Glutamatergic neuron (in vitro differentiated cells): ENCODE data around the gene MYO15A. TPM values are rescaled to one million over a fixed set of nuclear protein-coding genes. Genes with fewer than 3 reads are reported as not detected.

Source experiments
- DNase-seq: peaks from one replicate; pipeline ENCODE4 v3.0.0; 2022
- H3K27ac Mint-ChIP-seq: one replicate; pipeline ENCODE4 v1.8.0; 2020; ENCODE audit warnings: mild to moderate bottlenecking, mixed read lengths, inconsistent platforms; ENCODE audit not compliant: unreplicated experiment
- H3K27me3 Mint-ChIP-seq: one replicate; pipeline ENCODE4 v1.8.0; 2020; ENCODE audit warnings: mild to moderate bottlenecking, moderate library complexity, mixed read lengths, inconsistent platforms; ENCODE audit not compliant: unreplicated experiment
- H3K36me3 Mint-ChIP-seq: one replicate; pipeline ENCODE4 v1.8.0; 2020; ENCODE audit warnings: mild to moderate bottlenecking, mixed read lengths, inconsistent platforms; ENCODE audit not compliant: unreplicated experiment
- H3K4me1 Mint-ChIP-seq: one replicate; pipeline ENCODE4 v1.8.0; 2020; ENCODE audit warnings: mild to moderate bottlenecking, low read depth, mixed read lengths, inconsistent platforms; ENCODE audit not compliant: unreplicated experiment
- H3K4me3 Mint-ChIP-seq: one replicate; pipeline ENCODE4 v1.8.0; 2020; ENCODE audit warnings: mild to moderate bottlenecking, mixed read lengths, inconsistent platforms; ENCODE audit not compliant: unreplicated experiment
- H3K9me3 Mint-ChIP-seq: one replicate; pipeline ENCODE4 v1.8.0; 2020; ENCODE audit warnings: mild to moderate bottlenecking, moderate library complexity, mixed read lengths, inconsistent platforms; ENCODE audit not compliant: unreplicated experiment
- total RNA-seq: library from RNA; stranded (reverse); fragmentation: NEBNext Ultra II Directional; extraction: Animal tissue kit (Norgen Biotek cat#: 25700); gene quantifications from one replicate; pipeline ENCODE4 v1.2.1, GENCODE V29; 2021; ENCODE audit not compliant: unreplicated experiment
- TF ChIP-seq, protein P1 (sequence below): fragments of 200-600 bp; sonication (generic); IDR thresholded peaks from one replicate; pipeline ENCODE4 v1.5.0; 2021; ENCODE audit not compliant: partially characterized antibody, unreplicated experiment

The MYO15A gene
- total RNA-seq, 1 donor from 2014 or later = 4.0 TPM

DNA sequence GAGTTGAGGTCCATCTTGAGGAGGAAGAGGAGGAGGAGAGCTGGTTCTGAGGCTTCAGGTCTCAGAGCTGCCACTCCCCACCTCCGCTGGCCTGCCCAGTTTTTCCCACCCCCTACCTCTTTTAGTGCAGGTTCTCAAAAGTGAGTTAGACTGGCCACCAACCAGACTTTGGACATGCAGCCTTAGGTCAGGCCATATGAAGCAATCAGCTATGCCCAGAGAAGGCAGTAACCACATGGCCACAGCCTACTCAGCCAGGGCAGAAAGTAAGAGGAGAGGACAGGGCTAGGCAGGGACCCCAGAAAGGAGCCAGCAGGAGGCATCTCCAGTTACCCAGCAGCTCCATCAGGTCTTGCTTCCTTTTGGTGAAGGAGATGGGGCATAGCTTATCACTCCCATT is 9.0 kb downstream of the MYO15A start:
- DNase-seq = no peak
- Mint-ChIP-seq H3K9me3 (peaks cover 7% of the 10 kb centered on the region), H3K4me1 (peaks cover 16% of the 10 kb centered on the region), H3K36me3 (no peaks in the 10 kb centered on the region), H3K27ac (no peak overlapping the region), H3K27me3 (peaks cover 7% of the 10 kb centered on the region), H3K4me3 (no peak overlapping the region)
- TF ChIP-seq, protein P1, sequence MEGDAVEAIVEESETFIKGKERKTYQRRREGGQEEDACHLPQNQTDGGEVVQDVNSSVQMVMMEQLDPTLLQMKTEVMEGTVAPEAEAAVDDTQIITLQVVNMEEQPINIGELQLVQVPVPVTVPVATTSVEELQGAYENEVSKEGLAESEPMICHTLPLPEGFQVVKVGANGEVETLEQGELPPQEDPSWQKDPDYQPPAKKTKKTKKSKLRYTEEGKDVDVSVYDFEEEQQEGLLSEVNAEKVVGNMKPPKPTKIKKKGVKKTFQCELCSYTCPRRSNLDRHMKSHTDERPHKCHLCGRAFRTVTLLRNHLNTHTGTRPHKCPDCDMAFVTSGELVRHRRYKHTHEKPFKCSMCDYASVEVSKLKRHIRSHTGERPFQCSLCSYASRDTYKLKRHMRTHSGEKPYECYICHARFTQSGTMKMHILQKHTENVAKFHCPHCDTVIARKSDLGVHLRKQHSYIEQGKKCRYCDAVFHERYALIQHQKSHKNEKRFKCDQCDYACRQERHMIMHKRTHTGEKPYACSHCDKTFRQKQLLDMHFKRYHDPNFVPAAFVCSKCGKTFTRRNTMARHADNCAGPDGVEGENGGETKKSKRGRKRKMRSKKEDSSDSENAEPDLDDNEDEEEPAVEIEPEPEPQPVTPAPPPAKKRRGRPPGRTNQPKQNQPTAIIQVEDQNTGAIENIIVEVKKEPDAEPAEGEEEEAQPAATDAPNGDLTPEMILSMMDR = no peak

DNA sequence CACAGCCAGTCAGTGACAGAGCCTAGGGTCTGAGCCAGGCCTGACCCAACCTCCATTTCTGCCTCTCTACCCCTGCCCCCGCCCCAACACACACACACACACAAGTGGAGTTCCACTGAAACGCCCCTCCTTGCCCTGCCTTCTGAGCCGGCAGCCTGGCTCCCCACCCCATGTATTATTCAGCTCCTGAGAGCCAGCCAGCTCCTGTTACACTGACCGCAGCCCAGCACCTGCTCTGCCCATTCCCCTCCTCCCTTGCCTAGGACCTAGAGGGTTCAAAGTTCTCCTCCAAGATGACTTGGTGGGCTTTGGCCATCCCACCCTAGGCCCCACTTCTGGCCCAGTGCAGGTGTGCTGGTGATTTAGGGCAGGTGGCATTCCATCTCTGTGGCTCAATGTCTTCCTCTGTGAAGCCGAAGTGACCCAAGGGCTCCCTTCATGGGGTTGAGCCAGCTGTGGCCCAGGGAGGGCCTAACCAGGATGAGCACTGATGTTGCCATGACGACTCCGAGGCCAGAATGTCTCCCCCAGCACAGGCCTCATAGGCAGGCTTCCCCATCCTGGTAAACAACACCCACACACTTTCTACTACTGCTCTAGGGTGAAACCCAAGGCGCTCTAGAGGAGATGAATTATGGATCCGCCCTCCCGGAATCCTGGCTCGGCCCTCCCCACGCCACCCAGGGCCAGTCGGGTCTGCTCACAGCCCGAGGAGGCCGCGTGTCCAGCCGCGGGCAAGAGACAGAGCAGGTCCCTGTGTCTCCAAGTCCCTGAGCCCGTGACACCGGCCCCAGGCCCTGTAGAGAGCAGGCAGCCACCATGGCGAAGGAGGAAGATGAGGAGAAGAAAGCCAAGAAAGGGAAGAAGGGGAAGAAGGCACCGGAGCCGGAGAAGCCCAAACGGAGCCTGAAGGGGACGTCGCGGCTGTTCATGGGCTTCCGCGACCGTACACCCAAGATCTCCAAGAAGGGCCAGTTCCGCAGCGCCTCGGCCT is 9.7 kb downstream of the MYO15A start:
- H3K4me3 Mint-ChIP-seq = no peak overlapping the region
- no peak overlapping the region for H3K27ac Mint-ChIP-seq

DNA sequence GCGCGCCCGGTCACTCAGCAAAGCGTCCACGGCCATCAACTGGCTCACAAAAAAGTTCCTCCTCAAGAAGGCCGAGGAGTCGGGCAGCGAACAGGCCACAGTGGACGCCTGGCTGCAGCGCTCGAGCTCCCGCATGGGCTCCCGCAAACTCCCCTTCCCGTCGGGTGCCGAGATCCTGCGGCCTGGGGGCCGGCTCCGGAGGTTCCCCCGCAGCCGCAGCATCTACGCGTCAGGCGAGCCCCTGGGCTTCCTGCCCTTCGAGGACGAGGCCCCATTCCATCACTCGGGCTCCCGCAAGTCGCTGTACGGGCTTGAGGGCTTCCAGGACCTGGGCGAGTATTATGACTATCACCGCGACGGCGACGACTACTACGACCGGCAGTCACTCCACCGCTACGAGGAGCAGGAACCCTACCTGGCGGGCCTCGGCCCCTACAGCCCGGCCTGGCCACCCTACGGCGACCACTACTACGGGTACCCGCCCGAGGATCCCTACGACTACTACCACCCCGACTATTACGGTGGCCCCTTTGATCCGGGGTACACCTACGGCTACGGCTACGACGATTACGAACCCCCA is 10.7 kb downstream of the MYO15A start:
- Mint-ChIP-seq H3K4me3 (no peak overlapping the region), H3K36me3 (no peaks in the 10 kb centered on the region), H3K4me1 (peaks cover 10% of the 10 kb centered on the region), H3K9me3 (peaks cover 9% of the 10 kb centered on the region), H3K27me3 (peaks cover 7% of the 10 kb centered on the region), H3K27ac (no peak overlapping the region)
- TF ChIP-seq, protein P1 = no peak
- no peak for DNase-seq

More for the DNA sequence above, 9.7 kb downstream of the MYO15A start:
- Mint-ChIP-seq H3K4me1 (peaks cover 16% of the 10 kb centered on the region), H3K27me3 (peaks cover 7% of the 10 kb centered on the region), H3K36me3 (no peaks in the 10 kb centered on the region), H3K9me3 (peaks cover 9% of the 10 kb centered on the region)
- TF ChIP-seq, protein P1 = no peak
- no peak for DNase-seq

DNA sequence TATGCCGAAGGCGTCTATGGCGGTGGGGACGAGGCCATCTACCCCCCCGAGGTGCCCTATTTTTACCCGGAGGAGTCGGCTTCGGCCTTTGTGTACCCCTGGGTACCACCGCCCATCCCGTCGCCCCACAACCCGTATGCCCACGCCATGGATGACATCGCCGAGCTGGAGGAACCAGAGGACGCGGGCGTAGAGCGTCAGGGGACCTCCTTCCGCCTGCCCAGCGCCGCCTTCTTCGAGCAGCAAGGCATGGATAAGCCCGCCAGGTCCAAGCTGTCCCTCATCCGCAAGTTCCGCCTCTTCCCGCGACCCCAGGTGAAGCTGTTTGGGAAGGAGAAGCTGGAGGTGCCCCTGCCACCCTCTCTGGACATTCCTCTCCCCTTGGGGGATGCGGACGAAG is 11.4 kb downstream of the MYO15A start:
- no peak overlapping the region for H3K4me3 Mint-ChIP-seq
- H3K27ac Mint-ChIP-seq = no peak overlapping the region
- peaks cover 6% of the 10 kb centered on the region for H3K27me3 Mint-ChIP-seq
- no peaks in the 10 kb centered on the region for H3K36me3 Mint-ChIP-seq
- peaks cover 9% of the 10 kb centered on the region for H3K9me3 Mint-ChIP-seq
- no peak for DNase-seq
- peaks cover 4% of the 10 kb centered on the region for H3K4me1 Mint-ChIP-seq
- TF ChIP-seq, protein P1 = no peak
